Measurements from ENCODE around the gene ARID1B. TPM values are rescaled to one million over a fixed set of nuclear protein-coding genes. Genes with fewer than 3 reads are reported as not detected.

The ARID1B gene
- total and polyA plus RNA-seq, 9 of the 15 experiments (the other 6 are each of a cell fraction or from before 2014, with no cell fraction given) = 12.5 to 50.5 (median 25.8) TPM

DNA sequence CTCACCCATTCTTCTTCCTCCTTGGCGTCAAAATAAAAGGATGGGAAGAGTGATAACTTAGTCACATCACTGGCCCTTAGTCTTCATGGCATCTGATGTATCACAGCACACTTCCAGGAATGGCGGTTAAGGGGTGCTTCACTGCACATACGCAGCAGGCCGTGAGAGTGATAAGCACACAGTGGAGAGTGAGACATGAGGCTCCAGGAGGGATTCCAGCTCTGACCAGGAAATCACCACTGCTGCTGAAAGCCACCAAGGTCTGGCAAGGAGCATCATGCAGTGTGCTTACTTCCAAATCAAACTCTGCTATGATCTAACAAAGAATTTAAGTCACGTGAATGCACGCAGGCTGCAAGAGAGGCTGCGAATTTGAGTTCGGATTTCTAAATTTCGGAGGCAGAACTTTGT, 62.4 kb downstream of the ARID1B start (continued):
- TF ChIP-seq, protein P1, sequence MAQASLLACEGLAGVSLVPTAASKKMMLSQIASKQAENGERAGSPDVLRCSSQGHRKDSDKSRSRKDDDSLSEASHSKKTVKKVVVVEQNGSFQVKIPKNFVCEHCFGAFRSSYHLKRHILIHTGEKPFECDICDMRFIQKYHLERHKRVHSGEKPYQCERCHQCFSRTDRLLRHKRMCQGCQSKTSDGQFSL (CRISPR knock-in tag; IDR thresholded peaks at IDR 0.05) = no peak
- TF ChIP-seq, protein P1 (tag; IDR thresholded peaks at IDR 0.05) = no peak
- TF ChIP-seq TSHZ1 (CRISPR knock-in tag; IDR thresholded peaks at IDR 0.05) (no peak), BHLHE40 (IDR thresholded peaks at IDR 0.05; ENCODE audit: low read length) (peak; percentile 63), MEIS2 (IDR thresholded peaks at IDR 0.05; ENCODE audit: partially characterized antibody) (peak; percentile 48), RB1 (IDR thresholded peaks at IDR 0.05; ENCODE audit: low read depth) (peak; percentile 46; the same call in 1 of the 2 replicates), FOSL1 (tag; conservative IDR thresholded peaks at IDR 0.05) (0 out of 2 replicates have a peak, but pooled peaks have one; percentile 33), PHF8 (IDR thresholded peaks at IDR 0.05; ENCODE audit: borderline replicate concordance, low read length) (no peak), TAL1 (IDR thresholded peaks at IDR 0.05) (peak; percentile 37), ETV5 (CRISPR knock-in tag; IDR thresholded peaks at IDR 0.05; ENCODE audit: low read depth) (0 out of 2 replicates have a peak, but pooled peaks have one; percentile 30), ZFPM2 (CRISPR knock-in tag; IDR thresholded peaks at IDR 0.05) (no peak), MYC (IDR thresholded peaks at IDR 0.05; ENCODE audit: low read depth, low read length) (peak; percentile 31; the same call in 1 of the 2 replicates), MYC (CRISPR knock-in tag; IDR thresholded peaks at IDR 0.05; ENCODE audit: borderline replicate concordance, low read depth) (no peak), MTF1 (CRISPR knock-in tag; IDR thresholded peaks at IDR 0.05; ENCODE audit: borderline replicate concordance) (no peak), GABPB1 (CRISPR knock-in tag; IDR thresholded peaks at IDR 0.05) (0 out of 2 replicates have a peak, but pooled peaks have one; percentile 25)
- TF ChIP-seq, protein P2, sequence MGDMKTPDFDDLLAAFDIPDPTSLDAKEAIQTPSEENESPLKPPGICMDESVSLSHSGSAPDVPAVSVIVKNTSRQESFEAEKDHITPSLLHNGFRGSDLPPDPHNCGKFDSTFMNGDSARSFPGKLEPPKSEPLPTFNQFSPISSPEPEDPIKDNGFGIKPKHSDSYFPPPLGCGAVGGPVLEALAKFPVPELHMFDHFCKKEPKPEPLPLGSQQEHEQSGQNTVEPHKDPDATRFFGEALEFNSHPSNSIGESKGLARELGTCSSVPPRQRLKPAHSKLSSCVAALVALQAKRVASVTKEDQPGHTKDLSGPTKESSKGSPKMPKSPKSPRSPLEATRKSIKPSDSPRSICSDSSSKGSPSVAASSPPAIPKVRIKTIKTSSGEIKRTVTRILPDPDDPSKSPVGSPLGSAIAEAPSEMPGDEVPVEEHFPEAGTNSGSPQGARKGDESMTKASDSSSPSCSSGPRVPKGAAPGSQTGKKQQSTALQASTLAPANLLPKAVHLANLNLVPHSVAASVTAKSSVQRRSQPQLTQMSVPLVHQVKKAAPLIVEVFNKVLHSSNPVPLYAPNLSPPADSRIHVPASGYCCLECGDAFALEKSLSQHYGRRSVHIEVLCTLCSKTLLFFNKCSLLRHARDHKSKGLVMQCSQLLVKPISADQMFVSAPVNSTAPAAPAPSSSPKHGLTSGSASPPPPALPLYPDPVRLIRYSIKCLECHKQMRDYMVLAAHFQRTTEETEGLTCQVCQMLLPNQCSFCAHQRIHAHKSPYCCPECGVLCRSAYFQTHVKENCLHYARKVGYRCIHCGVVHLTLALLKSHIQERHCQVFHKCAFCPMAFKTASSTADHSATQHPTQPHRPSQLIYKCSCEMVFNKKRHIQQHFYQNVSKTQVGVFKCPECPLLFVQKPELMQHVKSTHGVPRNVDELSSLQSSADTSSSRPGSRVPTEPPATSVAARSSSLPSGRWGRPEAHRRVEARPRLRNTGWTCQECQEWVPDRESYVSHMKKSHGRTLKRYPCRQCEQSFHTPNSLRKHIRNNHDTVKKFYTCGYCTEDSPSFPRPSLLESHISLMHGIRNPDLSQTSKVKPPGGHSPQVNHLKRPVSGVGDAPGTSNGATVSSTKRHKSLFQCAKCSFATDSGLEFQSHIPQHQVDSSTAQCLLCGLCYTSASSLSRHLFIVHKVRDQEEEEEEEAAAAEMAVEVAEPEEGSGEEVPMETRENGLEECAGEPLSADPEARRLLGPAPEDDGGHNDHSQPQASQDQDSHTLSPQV (IDR thresholded peaks at IDR 0.05) = 0 out of 2 replicates have a peak, but pooled peaks have one; percentile 36
- TF ChIP-seq, protein P3, sequence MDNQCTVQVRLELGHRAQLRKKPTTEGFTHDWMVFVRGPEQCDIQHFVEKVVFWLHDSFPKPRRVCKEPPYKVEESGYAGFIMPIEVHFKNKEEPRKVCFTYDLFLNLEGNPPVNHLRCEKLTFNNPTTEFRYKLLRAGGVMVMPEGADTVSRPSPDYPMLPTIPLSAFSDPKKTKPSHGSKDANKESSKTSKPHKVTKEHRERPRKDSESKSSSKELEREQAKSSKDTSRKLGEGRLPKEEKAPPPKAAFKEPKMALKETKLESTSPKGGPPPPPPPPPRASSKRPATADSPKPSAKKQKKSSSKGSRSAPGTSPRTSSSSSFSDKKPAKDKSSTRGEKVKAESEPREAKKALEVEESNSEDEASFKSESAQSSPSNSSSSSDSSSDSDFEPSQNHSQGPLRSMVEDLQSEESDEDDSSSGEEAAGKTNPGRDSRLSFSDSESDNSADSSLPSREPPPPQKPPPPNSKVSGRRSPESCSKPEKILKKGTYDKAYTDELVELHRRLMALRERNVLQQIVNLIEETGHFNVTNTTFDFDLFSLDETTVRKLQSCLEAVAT (IDR thresholded peaks at IDR 0.05) = 0 out of 4 replicates have a peak, but pooled peaks of 1 of the 2 experiments have one; percentile 17
